Skin of body (tissue), 2 donors: Measurements from ENCODE around the gene ERC2. TPM values are rescaled to one million over a fixed set of nuclear protein-coding genes. Genes with fewer than 3 reads are reported as not detected.
A peak's percentile ranks its signal among the peaks of the same experiment; 100 is the strongest.

Experiments used
- DNase-seq: peaks from one replicate; lab custom pipeline; 2025; lab: John Stamatoyannopoulos, UW
- total RNA-seq: library from RNA; depleted of rRNA; stranded (reverse); fragments of >200 nt; gene quantifications from one replicate; pipeline ENCODE4 v1.2.3, GENCODE V29; 2014

Gene ERC2
- total RNA-seq, 1 donor from 2014 or later: 2.5 TPM

DNA sequence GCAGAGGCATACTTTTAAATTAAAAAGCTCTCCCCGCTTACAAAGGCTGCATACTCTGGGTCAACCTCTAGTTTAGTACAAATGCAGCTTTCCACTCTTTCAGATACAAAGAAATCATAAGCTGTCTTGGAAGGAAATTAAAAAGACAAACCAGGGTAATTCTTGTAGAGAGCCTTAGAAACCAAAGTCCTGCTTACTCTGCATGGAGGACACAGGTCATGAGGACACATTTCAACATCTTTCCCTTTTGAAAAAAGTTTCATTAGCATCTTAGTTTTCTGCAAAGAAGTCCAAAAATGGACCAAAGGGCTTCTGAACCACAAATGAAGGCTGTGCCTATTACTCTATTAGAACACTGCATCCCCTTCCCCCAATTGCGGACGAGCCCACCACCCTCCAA is 930.7 kb downstream of the ERC2 start:
- no peak for DNase-seq

DNA sequence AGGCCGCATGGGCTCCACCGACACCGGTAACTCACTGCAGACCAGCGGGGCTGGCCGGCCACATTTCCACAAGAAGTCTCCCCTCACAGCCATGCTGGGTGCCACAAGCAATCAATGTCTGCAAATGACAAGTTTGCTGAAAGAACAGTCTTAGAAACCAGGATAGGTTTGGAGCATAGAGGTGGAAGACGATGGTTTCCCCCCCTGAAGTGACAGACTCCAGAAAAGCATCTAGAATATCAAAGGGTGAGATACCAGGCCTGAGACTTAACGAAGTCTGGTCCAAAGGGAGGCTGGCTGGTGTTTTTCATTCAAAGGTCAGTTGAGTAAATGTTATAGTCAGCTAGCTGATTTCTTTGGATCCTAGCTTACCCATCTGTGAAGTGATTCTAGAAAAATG is 931.1 kb downstream of the ERC2 start:
- no peak for DNase-seq

DNA sequence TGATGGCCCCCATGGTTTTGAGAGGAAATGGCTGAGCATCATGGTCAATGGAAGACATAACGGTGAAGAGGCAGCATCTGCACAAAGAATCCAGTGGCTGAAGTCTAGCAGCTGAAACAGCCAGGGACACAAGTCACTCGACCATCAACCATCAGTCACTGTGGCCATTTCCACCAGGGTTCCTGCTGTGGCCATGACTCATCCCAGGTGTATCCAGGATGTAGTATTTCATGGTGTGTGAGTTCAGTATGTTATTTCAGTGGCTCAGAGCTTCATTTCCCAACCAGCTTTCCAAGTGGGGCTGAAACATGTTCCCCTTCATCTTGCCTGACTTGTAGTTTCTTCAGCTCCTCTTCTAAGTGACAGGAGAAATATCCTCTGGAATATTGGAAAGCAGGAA is 933.4 kb downstream of the ERC2 start:
- DNase-seq: no peak

DNA sequence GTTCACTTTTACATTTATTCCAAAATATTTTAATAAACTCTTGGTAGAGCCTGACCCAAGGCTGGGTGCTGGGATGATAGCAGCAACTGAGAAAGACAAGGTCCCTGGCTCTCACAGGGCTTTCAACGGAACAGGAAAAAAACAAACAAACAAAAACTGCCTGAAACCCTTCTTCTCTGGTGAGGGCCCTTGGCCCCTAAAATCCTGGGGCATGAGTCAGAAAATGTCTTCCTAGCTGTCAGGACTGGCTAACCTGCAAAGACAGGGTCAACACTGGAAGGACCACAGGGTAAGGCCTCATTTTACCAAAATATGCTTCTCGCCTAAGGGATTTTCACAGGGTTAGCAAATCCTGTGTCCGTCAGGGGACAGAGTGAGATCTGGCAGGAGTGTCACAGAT is 935.5 kb downstream of the ERC2 start:
- DNase-seq: no peak

DNA sequence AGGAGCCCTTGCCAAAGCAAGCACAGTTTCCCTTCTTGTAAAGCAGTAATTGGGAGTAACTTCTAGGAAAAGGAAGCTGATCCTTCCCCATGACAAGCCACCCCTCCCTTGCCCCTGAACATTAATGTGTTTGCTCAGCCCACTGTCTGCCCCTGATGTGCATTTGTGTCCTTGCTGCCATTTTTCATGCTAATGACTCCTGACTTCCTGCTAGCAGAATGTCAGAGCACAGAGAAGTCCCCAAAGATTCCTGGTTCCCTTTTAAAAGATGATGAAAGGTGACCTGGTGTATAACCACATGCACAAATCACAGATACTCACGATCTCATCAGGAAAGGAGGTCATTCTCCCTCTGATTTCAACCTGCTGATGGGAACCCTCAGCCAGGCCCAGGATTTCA is 936.9 kb downstream of the ERC2 start:
- no peak for DNase-seq

DNA sequence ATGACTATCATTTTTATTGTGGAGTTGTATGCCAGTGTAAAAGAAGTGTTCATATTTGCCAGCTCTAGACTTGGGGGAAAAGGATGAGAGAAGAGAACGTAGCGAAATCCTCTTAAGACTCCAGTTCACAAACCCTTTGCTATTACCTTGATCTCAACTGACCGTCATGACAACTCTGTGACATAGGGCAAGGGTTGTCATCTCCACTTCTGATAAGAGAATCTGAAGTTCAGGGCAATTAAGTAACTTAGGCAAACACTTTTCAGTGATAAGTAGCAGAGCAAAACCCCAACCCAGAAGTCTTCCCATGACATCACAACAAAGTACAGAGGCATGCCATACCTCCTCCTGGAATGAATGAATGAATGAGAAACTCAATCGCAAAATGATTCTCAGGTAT is 940.9 kb downstream of the ERC2 start:
- no peak for DNase-seq

DNA sequence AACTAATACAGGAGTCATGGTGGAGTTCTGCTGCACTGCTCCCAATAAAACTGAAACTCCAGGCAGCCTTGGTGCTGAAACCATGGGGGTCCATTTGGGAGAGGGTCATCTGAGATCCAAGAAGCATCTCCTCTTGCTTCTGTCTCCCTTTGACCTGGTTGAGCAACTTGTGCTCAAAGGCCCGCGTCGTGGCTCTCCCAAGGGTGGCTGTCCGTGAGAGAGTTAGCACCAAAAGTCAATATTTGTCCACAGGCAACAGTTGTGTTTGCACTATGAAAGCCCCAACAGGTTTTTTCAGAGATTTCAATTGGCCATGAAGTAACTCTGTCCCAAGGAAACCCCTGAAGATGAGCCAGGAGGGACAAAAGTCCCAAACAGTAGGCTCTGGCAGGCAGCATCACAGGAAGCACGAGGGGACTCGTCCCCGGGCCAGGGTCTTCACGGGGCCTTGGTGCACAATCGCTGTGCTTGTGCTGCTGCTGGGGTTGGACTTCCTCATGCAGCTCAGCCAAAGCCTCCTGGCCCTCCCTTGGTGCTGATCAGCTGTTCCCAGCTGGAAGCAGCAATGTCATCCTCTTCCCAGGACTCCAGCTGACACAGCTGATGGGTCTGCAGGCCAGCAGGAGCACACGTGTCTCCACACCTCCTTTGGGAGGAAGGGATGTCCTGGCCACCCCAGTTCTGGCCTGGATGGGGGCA is 941.8 kb downstream of the ERC2 start:
- no peak for DNase-seq

DNA sequence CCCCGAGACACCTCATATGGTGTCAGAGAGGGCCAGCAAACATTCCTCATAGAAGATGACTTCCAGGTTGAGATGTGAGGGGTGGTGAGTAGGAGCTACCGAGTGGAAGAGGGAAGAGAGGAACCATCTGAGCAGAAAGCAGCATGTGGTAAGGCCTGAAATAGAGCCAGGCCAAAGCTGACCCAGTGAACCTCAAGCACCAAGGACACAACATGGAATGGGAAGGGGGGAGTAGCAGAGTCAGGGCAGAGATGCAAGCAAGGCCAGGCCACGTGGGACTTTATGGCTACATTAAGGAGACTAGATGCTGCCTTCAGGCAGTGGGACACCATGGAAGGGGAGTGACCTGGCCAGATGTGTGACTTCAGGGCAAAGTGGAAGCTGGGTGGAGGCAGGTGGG is 942.8 kb downstream of the ERC2 start:
- no peak for DNase-seq

DNA sequence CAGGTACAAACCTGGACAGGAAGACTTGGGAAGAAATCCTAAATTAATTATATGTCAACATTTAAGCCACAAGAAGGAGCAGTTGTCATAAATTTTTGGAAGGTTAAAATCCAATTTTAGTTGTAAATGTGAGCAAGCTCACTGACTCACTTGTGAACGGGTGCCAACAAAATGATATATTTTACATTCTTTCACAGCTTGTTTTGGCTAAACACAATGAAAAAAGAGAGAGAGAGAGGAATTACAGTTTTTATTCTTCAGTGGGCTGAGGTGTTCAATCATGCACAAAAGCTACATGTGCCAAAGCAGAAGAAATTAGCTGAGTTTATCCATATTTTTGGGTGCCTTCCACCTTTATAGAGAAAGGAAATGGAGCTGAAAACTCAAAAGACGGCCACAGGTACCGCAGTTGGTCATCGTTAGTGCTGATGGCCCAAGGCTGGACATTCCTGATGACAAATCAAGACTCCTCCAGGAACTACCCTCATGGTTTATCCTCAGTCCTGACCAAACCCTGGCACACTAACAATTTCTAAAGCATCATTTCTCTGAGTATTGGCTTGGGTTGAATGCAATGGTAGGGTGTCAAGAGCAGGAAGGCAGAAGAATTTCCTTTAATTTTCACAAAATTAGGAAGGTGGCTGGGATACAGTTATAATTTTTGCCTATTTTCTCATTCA is 943.6 kb downstream of the ERC2 start:
- DNase-seq: peak; percentile 20

DNA sequence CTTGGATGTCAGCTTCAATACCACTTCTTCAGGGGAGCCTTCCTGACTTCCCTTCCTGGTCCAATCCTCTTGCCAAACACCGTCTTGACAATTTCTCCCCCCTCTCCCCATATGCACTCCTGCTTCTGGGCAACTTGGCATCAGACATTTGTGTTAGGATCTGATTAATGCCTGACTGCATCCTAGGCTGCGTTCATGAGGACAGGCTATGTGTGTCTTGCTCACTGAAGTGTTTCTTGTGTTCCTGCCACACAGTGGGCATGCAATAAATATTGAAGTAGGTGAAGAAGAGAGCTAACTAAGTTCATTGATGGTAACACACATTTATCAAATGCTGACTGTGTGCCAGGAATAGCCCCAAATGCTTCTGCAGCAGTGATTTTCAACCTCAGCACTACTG is 944.8 kb downstream of the ERC2 start:
- no peak for DNase-seq

DNA sequence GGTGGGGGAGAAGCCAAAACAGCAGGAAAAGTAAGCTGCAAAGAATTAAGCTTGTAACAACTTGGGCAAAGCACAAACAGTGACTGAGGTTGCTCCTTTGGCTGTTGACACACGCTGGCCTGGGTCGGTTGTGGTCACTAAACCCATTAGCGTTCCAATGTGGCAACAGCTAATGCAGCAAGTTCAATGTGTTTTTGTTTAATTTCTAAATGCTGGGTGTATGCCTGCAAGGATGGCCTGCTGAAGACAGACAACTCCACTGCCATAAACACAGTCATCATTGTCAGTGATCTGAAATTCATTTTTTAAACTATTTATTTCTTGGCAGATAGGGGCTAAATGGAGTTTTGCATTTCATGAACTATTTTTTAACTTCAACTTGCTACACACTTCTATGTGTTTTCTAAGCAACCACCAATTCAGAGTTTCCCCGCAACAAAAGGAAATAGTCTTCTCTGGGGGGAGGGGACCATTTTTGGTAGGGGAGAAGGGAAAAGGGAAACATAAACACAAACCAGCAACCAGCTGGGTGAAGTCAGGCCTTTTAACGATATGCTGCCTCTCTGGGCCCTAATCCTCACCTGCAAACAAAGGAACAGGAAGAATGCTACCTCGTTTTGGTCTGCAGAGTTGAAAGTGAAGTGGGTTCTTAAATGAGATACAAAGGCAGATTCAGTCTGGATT is 946.4 kb downstream of the ERC2 start:
- peak; percentile 60 for DNase-seq

DNA sequence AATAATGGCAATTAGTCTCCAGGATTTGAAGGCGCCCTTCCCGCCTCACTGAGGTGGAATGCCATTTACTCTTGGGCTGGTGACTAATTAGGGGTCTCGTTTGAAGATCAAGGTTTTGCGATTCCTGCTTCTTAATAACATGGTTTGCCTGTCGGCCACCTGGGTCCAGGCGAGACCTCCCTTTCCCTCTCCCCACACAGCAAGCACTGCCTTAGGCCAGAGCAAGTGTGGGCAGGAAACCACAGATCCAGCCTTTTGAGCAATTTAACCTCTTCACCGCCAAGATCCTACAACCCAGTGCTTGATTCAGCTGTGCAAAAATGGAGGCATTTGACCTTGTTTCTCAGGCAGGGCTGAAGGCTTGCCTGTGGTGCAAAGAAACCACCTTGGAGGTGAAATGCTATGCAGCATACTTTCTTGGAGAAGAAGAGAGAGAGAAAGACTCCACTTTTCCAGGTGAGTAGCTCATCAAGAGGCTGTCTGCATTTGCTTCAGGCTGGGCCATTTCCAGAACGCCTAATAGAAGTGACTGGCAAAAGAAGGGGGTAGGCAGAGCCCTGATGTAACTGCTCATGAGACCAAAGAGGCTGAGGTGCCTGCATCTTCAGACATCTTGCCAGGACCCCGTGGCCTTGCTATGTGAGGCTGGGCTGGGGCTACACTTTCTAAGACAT is 947.1 kb downstream of the ERC2 start:
- DNase-seq: no peak

DNA sequence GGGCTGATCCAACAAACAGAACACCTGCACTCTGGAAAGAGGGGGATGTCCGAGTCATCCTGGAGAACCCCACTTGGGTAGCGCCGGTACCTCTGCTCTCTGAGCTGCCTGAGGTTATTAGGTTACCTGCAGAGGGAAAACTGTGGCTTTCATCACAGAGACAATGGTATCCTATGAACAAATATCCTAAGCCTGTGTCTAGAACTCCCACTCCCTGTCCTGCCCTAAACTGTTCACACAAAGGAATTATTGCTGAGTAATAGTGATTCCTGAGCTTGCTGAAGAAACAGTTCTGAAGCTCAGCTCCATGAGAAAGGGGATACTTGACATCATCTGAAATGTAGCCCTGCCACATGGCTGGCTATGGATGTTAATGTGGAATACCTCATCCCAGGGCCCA is 949.2 kb downstream of the ERC2 start:
- DNase-seq: no peak

DNA sequence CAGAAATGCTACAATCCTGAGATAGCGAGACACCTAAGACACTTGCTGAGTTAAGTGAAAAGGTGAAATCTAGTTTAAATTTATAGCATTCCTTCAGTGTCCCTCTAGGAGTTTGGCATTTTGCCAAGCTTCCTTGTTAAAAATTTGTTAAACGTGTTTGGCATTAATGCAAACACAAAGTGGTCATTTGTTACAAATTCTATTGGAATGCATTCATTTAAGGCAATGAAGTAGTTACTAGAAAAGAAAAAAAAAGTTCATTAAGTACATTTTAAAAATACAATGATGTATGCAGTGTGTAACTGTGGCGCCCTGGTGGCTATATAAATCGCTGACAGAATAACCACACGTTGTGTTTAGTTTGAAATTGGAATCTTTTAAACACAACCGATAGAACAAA is 949.8 kb downstream of the ERC2 start:
- DNase-seq: no peak

DNA sequence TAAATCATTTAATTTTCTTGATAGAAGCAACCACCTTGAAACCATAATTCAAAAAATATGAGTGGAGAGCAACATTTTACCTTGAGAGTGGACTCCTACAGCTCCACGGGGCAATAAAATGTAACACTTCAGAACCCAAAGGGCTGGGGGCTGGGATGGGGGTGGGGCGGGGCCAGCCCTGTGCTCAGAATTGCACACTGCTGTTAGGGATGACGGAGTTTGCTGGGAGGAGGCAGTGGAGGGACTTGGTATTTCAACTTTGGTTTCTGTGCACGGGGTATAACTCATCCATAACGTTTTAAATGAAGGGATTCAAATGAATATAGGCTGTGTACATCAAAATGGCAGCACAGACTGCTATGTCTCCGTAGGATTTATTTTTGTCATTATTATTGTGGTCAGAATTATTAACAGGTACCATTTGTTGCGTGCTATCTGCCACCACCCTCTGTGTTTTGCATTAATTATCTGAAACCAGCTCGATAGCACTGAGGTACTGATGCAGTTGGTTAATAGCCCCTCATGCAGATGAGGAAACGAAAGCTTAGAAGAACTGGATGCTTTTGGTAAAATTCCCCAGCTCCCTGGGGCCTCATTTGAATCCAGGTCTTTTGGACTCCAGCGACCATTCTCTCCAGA is 951.8 kb downstream of the ERC2 start:
- DNase-seq: no peak

DNA sequence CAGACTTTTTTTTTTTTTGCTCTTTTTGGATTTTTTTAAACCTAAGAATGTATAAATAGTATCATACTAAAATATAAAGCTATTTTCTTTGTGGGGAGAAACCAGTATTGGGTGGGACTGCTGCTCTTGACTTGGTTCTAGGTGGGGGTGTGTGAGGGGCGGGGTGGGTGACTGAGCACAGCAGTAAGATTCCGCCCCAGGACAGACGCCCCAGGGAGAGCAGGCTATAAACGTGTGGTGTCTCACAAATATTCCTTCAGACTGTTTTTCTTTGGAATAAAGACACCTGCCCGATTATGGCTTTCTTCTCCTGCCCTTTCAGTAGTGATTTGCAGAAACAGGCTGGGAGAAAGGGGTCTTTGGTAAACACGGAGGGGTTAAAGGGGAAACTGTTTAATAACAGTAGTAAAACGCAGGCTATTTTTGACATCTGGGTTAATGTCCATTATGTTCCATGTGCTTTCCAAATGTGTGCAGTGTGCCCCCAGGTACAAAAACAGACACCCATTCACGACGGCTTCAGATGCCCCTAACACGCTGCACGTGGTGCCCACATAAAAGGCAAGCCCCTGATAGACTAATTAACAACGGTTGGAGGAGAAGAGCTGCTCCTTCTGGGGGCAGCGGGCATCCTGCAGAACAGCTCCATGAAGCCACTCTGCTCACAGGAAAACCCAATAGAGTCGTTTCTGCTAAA is 952.6 kb downstream of the ERC2 start:
- no peak for DNase-seq

DNA sequence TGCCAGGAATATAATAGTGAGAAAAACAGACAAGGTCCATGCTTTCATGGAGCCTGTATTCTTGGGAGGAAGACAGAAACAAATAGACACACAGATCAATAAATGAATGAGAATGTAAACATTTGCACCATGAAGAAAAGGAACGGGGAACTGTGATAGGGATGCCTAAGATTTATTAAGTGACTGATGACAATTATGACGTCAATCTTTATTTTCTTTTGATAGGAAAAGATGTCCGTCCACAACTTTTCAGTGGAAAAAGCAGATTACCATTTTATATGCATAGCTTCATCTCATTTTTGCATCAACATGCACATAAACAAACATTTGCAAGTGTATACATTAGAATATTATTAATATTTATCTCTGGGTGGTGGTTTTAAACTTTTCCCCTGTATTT is 953.3 kb downstream of the ERC2 start:
- no peak for DNase-seq

DNA sequence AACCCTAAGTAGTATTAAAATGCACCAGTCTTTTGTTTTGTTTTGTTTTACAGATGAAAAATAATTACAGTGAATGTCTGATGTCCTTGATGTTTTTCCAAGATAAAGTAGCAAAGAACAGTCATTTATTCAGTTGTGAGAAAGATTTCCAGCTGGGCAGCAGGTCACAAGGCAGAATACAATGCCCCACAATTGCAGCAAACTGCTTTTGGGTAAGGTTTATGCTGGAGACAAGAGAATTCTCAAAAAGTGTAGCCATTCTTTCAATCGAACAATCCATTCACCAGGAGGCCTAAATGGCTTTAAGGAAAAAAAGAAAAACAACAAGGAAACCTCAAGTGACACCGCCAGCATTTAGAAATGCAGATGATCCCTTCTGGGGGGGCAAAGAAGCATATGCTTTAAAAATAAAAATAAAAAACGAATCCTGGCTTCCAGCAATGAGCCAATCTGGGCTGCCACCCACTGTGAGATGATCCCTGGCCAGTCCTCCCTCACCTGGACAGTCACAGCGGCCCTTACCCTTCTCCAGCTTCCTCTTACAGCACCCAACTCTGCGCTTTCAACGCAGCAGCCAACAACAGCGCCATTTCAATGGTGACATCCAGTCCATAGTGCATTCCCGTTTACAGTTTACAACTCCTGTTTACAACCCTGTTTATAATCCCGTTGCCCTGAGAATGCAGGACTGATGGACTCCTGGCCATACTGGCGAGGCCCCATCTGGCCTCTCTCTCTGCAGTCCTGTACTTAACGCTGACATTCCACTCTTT is 955.5 kb downstream of the ERC2 start:
- no peak for DNase-seq

DNA sequence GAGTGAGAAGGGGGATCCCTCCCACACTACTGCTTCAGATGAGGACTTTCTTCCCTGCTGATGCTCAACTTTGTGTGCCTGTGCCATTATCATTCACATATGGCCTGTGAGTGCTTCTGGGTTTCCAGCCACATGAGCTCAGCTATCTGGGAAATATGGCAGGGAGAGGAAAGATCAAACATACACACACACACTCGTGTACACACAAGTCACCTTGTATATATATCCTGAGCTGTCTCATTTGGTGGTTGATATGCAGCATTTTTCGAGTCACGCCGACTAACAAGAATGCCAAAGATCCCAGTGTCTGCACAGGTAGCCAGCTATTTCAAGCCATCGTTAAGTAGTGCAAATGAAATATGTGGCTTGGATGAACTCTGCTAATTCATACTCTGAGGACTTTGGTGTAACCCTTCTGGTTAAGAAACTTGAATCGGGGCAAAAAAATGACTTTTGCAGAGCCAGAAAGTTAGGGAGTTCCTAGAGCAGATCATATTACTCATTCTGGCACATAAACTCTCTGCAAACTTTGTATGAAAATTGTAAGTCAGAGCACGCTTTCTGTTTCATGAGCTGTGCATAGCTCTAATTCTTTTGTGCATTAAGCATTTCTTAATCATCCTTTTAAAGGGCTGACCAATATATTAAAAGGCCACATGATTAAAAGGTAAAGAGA is 956.2 kb downstream of the ERC2 start:
- DNase-seq: peak; percentile 45

DNA sequence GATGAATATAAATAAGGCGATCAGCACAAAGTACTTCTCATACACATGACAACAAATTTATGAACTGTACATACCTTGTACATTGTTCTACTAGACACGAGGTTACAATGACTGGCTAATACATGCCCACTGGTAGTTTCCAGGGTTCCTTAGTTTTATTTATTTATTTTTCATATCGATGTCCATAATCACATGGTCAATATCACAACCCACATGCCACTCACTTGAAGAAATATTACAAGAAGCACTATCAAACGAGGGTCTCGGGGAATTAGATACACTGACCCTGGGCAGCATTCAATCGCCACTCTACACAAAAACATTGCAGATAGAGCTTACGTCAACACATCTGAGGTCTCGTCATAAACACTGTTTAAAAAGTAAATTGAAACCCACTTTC is 959.9 kb downstream of the ERC2 start:
- no peak for DNase-seq
